SU-DHL-6 (cell line): ENCODE results near the gene LAMB2.

Source experiments
- EZH2phosphoT487 ChIP-seq: fragments of 200-600 bp; sonication (generic), shearing (Covaris generic); conservative IDR thresholded peaks from 2 replicates; pipeline ENCODE4 v1.6.1; 2018; ENCODE audit warnings: mild to moderate bottlenecking, antibody characterized with exemption, low read length, moderate library complexity, mixed read lengths
- TF ChIP-seq, protein P1 (sequence below): fragments of 200-600 bp; sonication (generic); IDR thresholded peaks from one replicate; pipeline ENCODE4 v1.5.1; 2017; ENCODE audit warnings: antibody characterized with exemption, mild to moderate bottlenecking, low read length, moderate library complexity; ENCODE audit not compliant: insufficient read depth, poor library complexity, severe bottlenecking

DNA sequence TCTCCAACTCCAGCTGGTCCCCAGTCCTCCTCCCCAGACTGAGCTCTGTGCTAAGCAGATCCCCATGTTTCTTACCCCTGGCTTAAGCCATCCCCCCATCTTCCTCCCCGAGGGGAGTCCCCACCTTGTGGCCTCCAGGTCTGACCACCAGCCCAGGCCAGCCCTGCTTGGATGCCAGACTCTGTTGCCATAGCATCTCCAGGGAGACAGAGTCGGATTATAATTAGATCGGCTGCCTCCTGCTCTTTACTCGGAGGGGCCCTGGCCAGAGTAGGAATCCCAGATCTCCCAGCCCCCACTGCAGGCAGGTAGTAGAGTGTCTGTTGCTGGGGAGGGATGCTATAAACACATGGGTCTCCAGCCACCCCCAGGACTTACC lies 40.9 kb upstream of the LAMB2 start:
- TF ChIP-seq, protein P1, sequence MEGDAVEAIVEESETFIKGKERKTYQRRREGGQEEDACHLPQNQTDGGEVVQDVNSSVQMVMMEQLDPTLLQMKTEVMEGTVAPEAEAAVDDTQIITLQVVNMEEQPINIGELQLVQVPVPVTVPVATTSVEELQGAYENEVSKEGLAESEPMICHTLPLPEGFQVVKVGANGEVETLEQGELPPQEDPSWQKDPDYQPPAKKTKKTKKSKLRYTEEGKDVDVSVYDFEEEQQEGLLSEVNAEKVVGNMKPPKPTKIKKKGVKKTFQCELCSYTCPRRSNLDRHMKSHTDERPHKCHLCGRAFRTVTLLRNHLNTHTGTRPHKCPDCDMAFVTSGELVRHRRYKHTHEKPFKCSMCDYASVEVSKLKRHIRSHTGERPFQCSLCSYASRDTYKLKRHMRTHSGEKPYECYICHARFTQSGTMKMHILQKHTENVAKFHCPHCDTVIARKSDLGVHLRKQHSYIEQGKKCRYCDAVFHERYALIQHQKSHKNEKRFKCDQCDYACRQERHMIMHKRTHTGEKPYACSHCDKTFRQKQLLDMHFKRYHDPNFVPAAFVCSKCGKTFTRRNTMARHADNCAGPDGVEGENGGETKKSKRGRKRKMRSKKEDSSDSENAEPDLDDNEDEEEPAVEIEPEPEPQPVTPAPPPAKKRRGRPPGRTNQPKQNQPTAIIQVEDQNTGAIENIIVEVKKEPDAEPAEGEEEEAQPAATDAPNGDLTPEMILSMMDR, result no peak
- no peak for TF ChIP-seq EZH2phosphoT487
